CD14-positive monocyte (primary cell): ENCODE measurements around the gene CELSR1. TPM values are rescaled to one million over a fixed set of nuclear protein-coding genes. Genes with fewer than 3 reads are reported as not detected.

Experiments used
- DNase-seq, 3 donors: peaks; one replicate each; pipeline ENCODE4 v3.0.0-alpha.2; 2011 to 2022
- H2AFZ ChIP-seq: 2 replicates; pipeline ENCODE4 v1.6.0; 2012; ENCODE audit warnings: mild to moderate bottlenecking, low read depth, low read length, inconsistent platforms; ENCODE audit not compliant: insufficient read depth, poor library complexity, severe bottlenecking
- H3K27ac ChIP-seq, 2 donors: 1 replicate in 1 of 2; 2 replicates in 1 of 2; pipeline ENCODE4 v1.5.1; 2012 to 2013; ENCODE audit warnings: low read length in 2 of 2, control low read depth in 1 of 2, inconsistent platforms in 1 of 2, low read depth in 1 of 2, mild to moderate bottlenecking in 1 of 2
- H3K27me3 ChIP-seq, 2 donors: one replicate each; pipeline versions ENCODE4 v1.6.0 to v1.6.1; 2011 to 2013; ENCODE audit warnings: low read length in 2 of 2; ENCODE audit not compliant: control insufficient read depth in 2 of 2, insufficient read depth in 2 of 2
- H3K36me3 ChIP-seq, 2 donors: replicated peaks in 1 of 2; 1 replicate in 1 of 2; 2 replicates in 1 of 2; pipeline versions ENCODE4 v1.5.1 to v1.6.1; 2012 to 2013; ENCODE audit warnings: low read length in 2 of 2, control low read depth in 1 of 2, inconsistent platforms in 1 of 2, mild to moderate bottlenecking in 1 of 2; ENCODE audit not compliant: insufficient read depth in 2 of 2, control insufficient read depth in 1 of 2
- H3K4me1 ChIP-seq, 2 donors: 1 replicate in 1 of 2; 2 replicates in 1 of 2; pipeline versions ENCODE4 v1.5.1 to v1.6.1; 2012 to 2013; ENCODE audit warnings: low read length in 2 of 2, control low read depth in 1 of 2, inconsistent platforms in 1 of 2, mild to moderate bottlenecking in 1 of 2, moderate library complexity in 1 of 2; ENCODE audit not compliant: insufficient read depth in 2 of 2, control insufficient read depth in 1 of 2
- H3K4me2 ChIP-seq: replicated peaks from 2 replicates; pipeline ENCODE3; 2012; ENCODE audit warnings: low read length, moderate library complexity, mild to moderate bottlenecking; ENCODE audit not compliant: poor library complexity, severe bottlenecking; ENCODE audit errors: extremely low read depth
- H3K4me3 ChIP-seq, 3 experiments: fragments of 200-600 bp in 1 of 3; sonication (generic) in 1 of 3; replicated peaks in 1 of 3; 1 replicate in 2 of 3; 2 replicates in 1 of 3; pipeline ENCODE4 v1.5.1; 2011 to 2013; ENCODE audit warnings: low read length in 3 of 3, mild to moderate bottlenecking in 3 of 3, control low read depth in 2 of 3, low read depth in 2 of 3, inconsistent platforms in 1 of 3, moderate library complexity in 1 of 3
- H3K79me2 ChIP-seq: 2 replicates; pipeline ENCODE4 v1.6.0; 2012; ENCODE audit warnings: mild to moderate bottlenecking, control low read depth, inconsistent platforms, low read length, moderate library complexity; ENCODE audit not compliant: insufficient read depth
- H3K9ac ChIP-seq: 2 replicates; pipeline ENCODE4 v1.6.0; 2017; ENCODE audit warnings: low read length, mild to moderate bottlenecking; ENCODE audit not compliant: insufficient read depth, poor library complexity, severe bottlenecking
- H3K9me3 ChIP-seq, 2 donors: replicated peaks in 1 of 2; 1 replicate in 1 of 2; 2 replicates in 1 of 2; pipeline versions ENCODE4 v1.5.1 to v1.6.1; 2012 to 2013; ENCODE audit warnings: low read length in 2 of 2, control low read depth in 1 of 2; ENCODE audit not compliant: control insufficient read depth in 1 of 2, insufficient read depth in 1 of 2
- H4K20me1 ChIP-seq: 2 replicates; pipeline ENCODE4 v1.6.0; 2012; ENCODE audit warnings: mild to moderate bottlenecking, low read length, control low read depth, moderate library complexity; ENCODE audit not compliant: insufficient read depth
- H3K27ac Mint-ChIP-seq, 7 donors: one replicate each; pipeline ENCODE4 v1.8.0; 2020; ENCODE audit warnings: mild to moderate bottlenecking in 7 of 7, mixed read lengths in 7 of 7, moderate library complexity in 6 of 7, inconsistent platforms in 2 of 7
- H3K27me3 Mint-ChIP-seq, 3 donors: one replicate each; pipeline ENCODE4 v1.8.0; 2021 to 2022; ENCODE audit warnings: low read depth in 3 of 3, mild to moderate bottlenecking in 3 of 3, mixed read lengths in 3 of 3, moderate library complexity in 3 of 3, inconsistent platforms in 1 of 3
- H3K36me3 Mint-ChIP-seq, 2 donors: one replicate each; pipeline ENCODE4 v1.8.0; 2020; ENCODE audit warnings: mixed read lengths in 2 of 2, inconsistent platforms in 1 of 2, mild to moderate bottlenecking in 1 of 2
- H3K4me1 Mint-ChIP-seq: one replicate; pipeline ENCODE4 v1.8.0; 2020; ENCODE audit warnings: mild to moderate bottlenecking, mixed read lengths
- H3K4me3 Mint-ChIP-seq, 2 donors: one replicate each; pipeline ENCODE4 v1.8.0; 2020; ENCODE audit warnings: mild to moderate bottlenecking in 2 of 2, mixed read lengths in 2 of 2, moderate library complexity in 1 of 2
- H3K9me3 Mint-ChIP-seq, 7 donors: one replicate each; pipeline ENCODE4 v1.8.0; 2020 to 2022; ENCODE audit warnings: mixed read lengths in 7 of 7, mild to moderate bottlenecking in 6 of 7, moderate library complexity in 6 of 7, inconsistent platforms in 2 of 7
- CTCF ChIP-seq: fragments of 200-600 bp; IDR thresholded peaks from one replicate; pipeline ENCODE4 v1.8.0; 2022; ENCODE audit warnings: antibody characterized with exemption, mild to moderate bottlenecking
- WGBS: methylation state at CpG from one replicate; pipeline ENCODE4 v1.1.5; 2013; ENCODE audit warnings: missing lambda C conversion rate; ENCODE audit not compliant: insufficient coverage; 5-methylcytosine and 5-hydroxymethylcytosine counted together
- intact Hi-C, 2 donors: fragments of 100-400 bp; cut with micrococcal nuclease; formaldehyde crosslinking; loops; one replicate each; pipeline versions ENCODE4 v1.15.0 to v1.15.1; 2023
- polyA plus RNA-seq, 3 donors: library from polyadenylated mRNA; depleted of rRNA in 1 of 3; unstranded in 2 of 3; stranded (reverse) in 1 of 3; fragments of 300-500 nt in 2 of 3; fragments of >200 nt in 1 of 3; fragmentation: Illumina TruSeq in 2 of 3; gene quantifications; 1 replicate in 2 of 3; 2 replicates in 1 of 3; pipeline ENCODE4 v1.2.3, GENCODE V29; 2012 to 2021

Gene CELSR1
- polyA plus RNA-seq, 3 donors: 0.16 TPM; not detected in 2

GRCh38 chr22:46581538-46582244, 44.3 kb upstream of the CELSR1 start:
- Histone ChIP-seq H3K4me1 (peaks cover 58 to 60% of the 10 kb centered on the region in 2 donors), H3K9ac (no peak overlapping the region), H3K27me3 (no peaks in the 10 kb centered on the region), H3K4me2 (no peak overlapping the region), H2AFZ (no peak overlapping the region), H4K20me1 (peaks cover 64% of the 10 kb centered on the region), H3K79me2 (peaks cover 94% of the 10 kb centered on the region), H3K27ac (no peak overlapping the region), H3K9me3 (no peaks in the 10 kb centered on the region), H3K36me3 (peaks cover 0 to 3% of the 10 kb centered on the region in 2 donors), H3K4me3 (peak overlapping the region in 1 of 3 experiments; percentile 23)
- intact Hi-C loops: no loop called here
- Mint-ChIP-seq H3K4me1 (peaks cover 57% of the 10 kb centered on the region), H3K36me3 (peaks cover 10 to 12% of the 10 kb centered on the region in 2 donors), H3K27ac (peak overlapping the region in 3 of 7 donors; percentile 18 to 28 (median 26)), H3K27me3 (peaks cover 0 to 5% (median 1%) of the 10 kb centered on the region in 3 donors), H3K4me3 (peak overlapping the region in 1 of 2 donors; percentile 26), H3K9me3 (no peaks in the 10 kb centered on the region)
- TF ChIP-seq CTCF: no peak
- DNase-seq: no peak
- WGBS: 45% methylated on average over 11 of the region's 14 CpGs

- Mint-ChIP-seq H3K9me3 (no peaks in the 10 kb centered on the region), H3K27me3 (peaks cover 0 to 5% (median 1%) of the 10 kb centered on the region in 3 donors), H3K4me3 (no peak overlapping the region), H3K36me3 (peaks cover 10 to 12% of the 10 kb centered on the region in 2 donors), H3K27ac (peak overlapping the region in 1 of 7 donors; percentile 28), H3K4me1 (peaks cover 57% of the 10 kb centered on the region)
- DNase-seq: no peak
- H3K9ac ChIP-seq: no peak overlapping the region
- no peaks in the 10 kb centered on the region for H3K9me3 ChIP-seq
- no peak overlapping the region for H3K4me2 ChIP-seq
- WGBS: 92% methylated on average over 4 of the region's 13 CpGs
- intact Hi-C loops: no loop called here
- no peak for TF ChIP-seq CTCF
- no peak overlapping the region for H2AFZ ChIP-seq
- no peak overlapping the region for H3K4me3 ChIP-seq
- H3K36me3 ChIP-seq: peaks cover 0 to 3% of the 10 kb centered on the region in 2 donors
- H3K79me2 ChIP-seq: peaks cover 88% of the 10 kb centered on the region
- H3K27ac ChIP-seq: no peak overlapping the region
- H3K4me1 ChIP-seq: peaks cover 58 to 59% of the 10 kb centered on the region in 2 donors
- no peaks in the 10 kb centered on the region for H3K27me3 ChIP-seq
- H4K20me1 ChIP-seq: peaks cover 64% of the 10 kb centered on the region
These were observed 43.6 kb upstream of the CELSR1 start for GRCh38 chr22:46580940-46581537.
